ENCODE measurements around the gene SLX1A. TPM values are rescaled to one million over a fixed set of nuclear protein-coding genes. Genes with fewer than 3 reads are reported as not detected.

The SLX1A gene
- total RNA-seq, 1 donor from 2014 or later = 25.2 TPM

- peak; percentile 59 for DNase-seq (ENCODE audit: low spot score)
Observed at GRCh38 chr16:30217082-30217481, 23.4 kb downstream of the SLX1A start.

Other genes starting within 250 kb of the SLX1A start
- 95.8 TPM for gene TMEM219, start 231.8 kb upstream of the SLX1A start, total RNA-seq
- gene TAOK2, start 220.0 kb upstream of the SLX1A start, total RNA-seq = 49.8 TPM
- gene HIRIP3, start 198.3 kb upstream of the SLX1A start, total RNA-seq = 11.0 TPM
- 45.4 TPM for gene INO80E, start 197.6 kb upstream of the SLX1A start, total RNA-seq
- 0.42 TPM for gene DOC2A, start 182.8 kb upstream of the SLX1A start, total RNA-seq
- gene C16orf92, start 170.7 kb upstream of the SLX1A start, total RNA-seq = not detected
- gene TLCD3B, start 162.6 kb upstream of the SLX1A start, total RNA-seq = not detected
- 1,236 TPM for gene ALDOA, start 128.1 kb upstream of the SLX1A start, total RNA-seq
- gene PPP4C, start 117.9 kb upstream of the SLX1A start, total RNA-seq = 81.1 TPM
- gene TBX6, start 102.0 kb upstream of the SLX1A start, total RNA-seq = 0.67 TPM
- 49.3 TPM for gene YPEL3, start 97.7 kb upstream of the SLX1A start, total RNA-seq
- gene GDPD3, start 80.3 kb upstream of the SLX1A start, total RNA-seq = 4.3 TPM
- 135 TPM for gene MAPK3, start 70.7 kb upstream of the SLX1A start, total RNA-seq
- gene CORO1A, start 10.3 kb upstream of the SLX1A start, total RNA-seq = 56.2 TPM
- 94.9 TPM for gene BOLA2B, start 209 bp upstream of the SLX1A start, total RNA-seq
- 9.4 TPM for gene SULT1A3, start 5.4 kb downstream of the SLX1A start, total RNA-seq
- 25.7 TPM for gene NPIPB13, start 54.6 kb downstream of the SLX1A start, total RNA-seq
- 57.4 TPM for gene CD2BP2, start 161.4 kb downstream of the SLX1A start, total RNA-seq
- 42.1 TPM for gene TBC1D10B, start 176.6 kb downstream of the SLX1A start, total RNA-seq
- gene MYL11, start 180.9 kb downstream of the SLX1A start, total RNA-seq = not detected
- 2.3 TPM for gene SEPTIN1, start 188.7 kb downstream of the SLX1A start, total RNA-seq
- 5.3 TPM for gene ZNF48, start 201.5 kb downstream of the SLX1A start, total RNA-seq
- gene ZNF771, start 213.7 kb downstream of the SLX1A start, total RNA-seq = 6.3 TPM
- 26.8 TPM for gene DCTPP1, start 236.2 kb downstream of the SLX1A start, total RNA-seq

All from mesenteric fat pad (tissue), 1 donor.